Naive thymus-derived CD8-positive, alpha-beta T cell (primary cell): Measurements from ENCODE around the gene LIG1. TPM values are rescaled to one million over a fixed set of nuclear protein-coding genes. Genes with fewer than 3 reads are reported as not detected.

Source experiments
- ATAC-seq, 2 donors: fragments of 150-1000 bp; cut with Tn5 transposase in 1 of 2; sonication (Bioruptor Pico), chemical (Tn5 transposase) in 1 of 2; 1 replicate in 1 of 2; 2 replicates in 1 of 2; pipeline ENCODE4 v1.10.0; 2021; ENCODE audit warnings: mild to moderate bottlenecking in 2 of 2, moderate library complexity in 2 of 2
- POLR2A ChIA-PET: fragments of 350-600 bp; sonication (Branson Sonifier 250); formaldehyde crosslinking; loops from one replicate; lab custom pipeline; 2021; ENCODE audit warnings: antibody characterized with exemption; lab: Charles Lee
- DNase-seq, 10 donors: peaks; one replicate each; pipeline versions ENCODE4 v3.0.0 to v3.0.0-alpha.2; 2020 to 2022
- H3K27ac Mint-ChIP-seq, 10 donors: one replicate each; pipeline ENCODE4 v1.8.0; 2020 to 2022; ENCODE audit warnings: mild to moderate bottlenecking in 10 of 10, mixed read lengths in 10 of 10, moderate library complexity in 4 of 10, inconsistent platforms in 1 of 10
- H3K27me3 Mint-ChIP-seq, 5 donors: one replicate each; pipeline ENCODE4 v1.8.0; 2021 to 2022; ENCODE audit warnings: mixed read lengths in 5 of 5
- H3K36me3 Mint-ChIP-seq, 3 donors: one replicate each; pipeline ENCODE4 v1.8.0; 2020 to 2022; ENCODE audit warnings: mixed read lengths in 3 of 3, mild to moderate bottlenecking in 2 of 3, inconsistent platforms in 1 of 3
- H3K4me1 Mint-ChIP-seq, 4 donors: one replicate each; pipeline ENCODE4 v1.8.0; 2021 to 2022; ENCODE audit warnings: mixed read lengths in 4 of 4
- H3K4me3 Mint-ChIP-seq, 10 donors: one replicate each; pipeline ENCODE4 v1.8.0; 2020 to 2022; ENCODE audit warnings: mild to moderate bottlenecking in 10 of 10, mixed read lengths in 10 of 10, moderate library complexity in 6 of 10, inconsistent platforms in 1 of 10
- H3K9me3 Mint-ChIP-seq, 9 donors: one replicate each; pipeline ENCODE4 v1.8.0; 2020 to 2022; ENCODE audit warnings: mixed read lengths in 9 of 9, mild to moderate bottlenecking in 3 of 9, inconsistent platforms in 1 of 9, moderate library complexity in 1 of 9
- polyA plus RNA-seq, 3 donors: library from polyadenylated mRNA; unstranded; fragments of 300-500 nt; fragmentation: Illumina TruSeq; gene quantifications; one replicate each; pipeline ENCODE4 v1.2.3, GENCODE V29; 2021
- total RNA-seq, 8 experiments: library from RNA in 2 of 8; stranded (reverse) in 2 of 8; gene quantifications; one replicate each; pipeline ENCODE4 v1.2.3 and lab custom pipeline; 2021 to 2026

LIG1 gene
- total and polyA plus RNA-seq, 5 experiments from 2014 or later: 27.6 to 131 (median 32.8) TPM

DNA sequence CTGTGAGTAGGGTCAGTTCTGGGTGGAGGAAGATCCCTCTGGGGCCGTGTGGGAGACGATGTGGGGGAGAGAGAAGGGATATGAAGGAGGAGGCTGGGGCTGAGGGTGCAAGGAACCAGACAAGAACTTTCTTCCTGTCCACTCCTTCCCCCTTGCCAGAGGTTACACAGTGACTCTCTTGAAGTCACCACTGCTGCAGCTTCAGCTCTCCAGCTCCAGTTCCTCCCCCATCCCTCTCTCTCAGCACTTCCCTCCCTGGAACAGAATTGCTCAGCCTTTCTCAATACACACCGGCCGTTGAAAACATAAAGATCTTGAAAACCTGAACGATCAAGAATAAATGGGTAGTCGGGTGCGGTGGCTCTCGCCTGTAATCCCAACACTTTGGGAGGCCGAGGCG lies 5.4 kb upstream of the LIG1 start:
- DNase-seq (no peak), ATAC-seq (no peak)
- POLR2A ChIA-PET: interaction anchor here (1.0 kb wide), 1 partner anchor 28 kb away, joined by 4 read pairs; no protein-coding TSS in a partner anchor
- Mint-ChIP-seq H3K4me1 (peaks cover 8 to 22% (median 16%) of the 10 kb centered on the region in 4 donors), H3K4me3 (no peak overlapping the region), H3K36me3 (peaks cover 0 to 39% (median 2%) of the 10 kb centered on the region in 3 donors), H3K27ac (no peak overlapping the region), H3K9me3 (no peaks in the 10 kb centered on the region), H3K27me3 (no peaks in the 10 kb centered on the region)

DNA sequence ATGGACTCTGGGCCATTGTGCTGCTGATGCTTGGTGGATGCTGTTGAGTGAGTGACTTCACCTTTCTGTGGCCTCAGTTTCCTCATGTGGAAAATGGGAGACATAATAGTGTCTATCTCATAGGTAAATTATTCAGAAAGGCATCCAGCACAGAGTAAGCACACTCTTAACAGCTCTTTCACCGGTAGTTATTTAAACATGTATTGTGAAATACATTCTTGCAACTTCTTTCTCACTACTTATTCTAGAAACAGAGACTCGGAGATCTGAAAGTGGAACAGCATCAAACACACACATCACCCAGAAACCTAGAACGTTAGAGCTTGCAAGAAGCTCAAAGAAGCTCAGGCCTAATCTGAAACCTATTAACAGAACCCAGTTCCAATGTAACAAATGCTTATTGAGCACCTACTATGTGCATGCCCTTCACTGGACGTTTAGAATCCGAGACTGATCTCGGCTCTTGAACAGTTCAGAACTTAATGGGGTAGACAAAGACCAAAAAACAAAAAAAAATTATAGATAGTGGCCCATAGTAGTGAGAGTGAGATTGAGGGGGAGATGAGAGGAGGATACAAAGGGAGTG lies 4.4 kb upstream of the LIG1 start:
- H3K36me3 Mint-ChIP-seq: peaks cover 0 to 35% (median 2%) of the 10 kb centered on the region in 3 donors
- peaks cover 8 to 31% (median 18%) of the 10 kb centered on the region in 4 donors for H3K4me1 Mint-ChIP-seq
- H3K9me3 Mint-ChIP-seq: no peaks in the 10 kb centered on the region
- peak overlapping the region in 2 of 10 donors; percentile 10 to 51 for H3K27ac Mint-ChIP-seq
- H3K27me3 Mint-ChIP-seq: no peaks in the 10 kb centered on the region
- POLR2A ChIA-PET: interaction anchor here (1.0 kb wide), 1 partner anchor 29 kb away, joined by 4 read pairs; no protein-coding TSS in a partner anchor
- DNase-seq (no peak), ATAC-seq (no peak)
- no peak overlapping the region for H3K4me3 Mint-ChIP-seq

DNA sequence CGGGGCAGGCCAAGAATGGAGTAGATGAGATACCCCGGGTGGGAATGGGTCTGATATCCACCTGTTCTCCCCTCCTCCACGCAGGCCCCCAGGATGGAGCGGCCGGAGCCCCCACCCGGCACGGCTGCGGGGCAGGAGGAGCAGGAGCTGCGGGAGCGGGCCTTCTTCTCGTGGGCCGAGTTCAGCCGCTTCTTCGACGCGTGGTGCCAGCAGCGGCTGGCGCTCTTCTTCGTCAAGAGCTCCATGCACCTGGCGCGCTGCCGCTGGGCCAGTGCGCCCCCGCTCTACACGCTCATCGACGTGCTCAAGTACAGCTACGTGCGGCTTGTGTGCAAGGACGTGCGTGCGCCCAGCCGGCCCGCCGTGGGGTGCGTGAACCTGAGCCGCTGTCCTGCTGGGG lies 1.6 kb upstream of the LIG1 start:
- POLR2A ChIA-PET: interaction anchor here (1.3 to 2.8 kb wide), 3 partner anchors 32 to 191 kb away, joined by 4 to 9 read pairs (median 8); partner anchors contain the start of gene TMEM143
- Mint-ChIP-seq H3K36me3 (peaks cover 0 to 33% (median 0%) of the 10 kb centered on the region in 3 donors), H3K27me3 (no peaks in the 10 kb centered on the region), H3K27ac (peak overlapping the region in 4 of 10 donors; percentile 92 to 98 (median 98)), H3K4me1 (peaks cover 15 to 48% (median 26%) of the 10 kb centered on the region in 4 donors), H3K9me3 (no peaks in the 10 kb centered on the region), H3K4me3 (peak overlapping the region in 7 of 10 donors; percentile 86 to 99 (median 96))
- ATAC-seq (no peak), DNase-seq (no peak)

DNA sequence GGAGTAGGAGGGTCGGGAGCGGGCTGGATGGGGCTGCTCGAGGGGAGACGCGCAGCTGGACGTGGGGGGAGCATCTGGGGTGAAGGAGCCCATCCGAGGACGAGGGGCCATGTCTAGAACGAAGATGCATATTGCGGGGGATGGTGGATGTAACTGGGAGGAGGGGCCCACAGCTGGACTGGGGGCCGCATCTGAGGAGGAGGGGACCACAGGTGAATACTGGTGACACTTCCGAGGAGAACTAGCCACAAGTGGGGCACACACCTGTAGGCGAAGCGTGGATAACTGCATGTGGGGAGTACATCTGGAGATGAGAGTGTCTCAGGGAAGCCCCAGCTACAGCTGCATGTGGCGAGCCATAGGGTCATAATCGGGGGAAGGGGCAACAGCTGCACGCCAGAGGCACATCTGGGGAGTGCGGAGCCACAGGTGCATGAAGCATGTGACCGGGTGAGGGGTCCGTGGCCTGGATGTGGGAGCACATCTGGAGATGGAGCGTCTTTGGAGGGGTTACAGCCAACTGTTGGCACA lies 738 bp upstream of the LIG1 start:
- Mint-ChIP-seq H3K4me3 (peak overlapping the region; percentile 86 to 99 (median 97)), H3K27me3 (no peaks in the 10 kb centered on the region), H3K9me3 (no peaks in the 10 kb centered on the region), H3K27ac (peak overlapping the region; percentile 86 to 99 (median 98)), H3K4me1 (peaks cover 15 to 48% (median 27%) of the 10 kb centered on the region in 4 donors), H3K36me3 (peaks cover 0 to 29% (median 0%) of the 10 kb centered on the region in 3 donors)
- DNase-seq (no peak), ATAC-seq (peak in 1 of 2 donors; percentile 2)
- POLR2A ChIA-PET: interaction anchor here (0.5 to 2.8 kb wide), 5 partner anchors 19 to 944 kb away, joined by 4 to 9 read pairs (median 4); partner anchors contain the start of gene TMEM143

DNA sequence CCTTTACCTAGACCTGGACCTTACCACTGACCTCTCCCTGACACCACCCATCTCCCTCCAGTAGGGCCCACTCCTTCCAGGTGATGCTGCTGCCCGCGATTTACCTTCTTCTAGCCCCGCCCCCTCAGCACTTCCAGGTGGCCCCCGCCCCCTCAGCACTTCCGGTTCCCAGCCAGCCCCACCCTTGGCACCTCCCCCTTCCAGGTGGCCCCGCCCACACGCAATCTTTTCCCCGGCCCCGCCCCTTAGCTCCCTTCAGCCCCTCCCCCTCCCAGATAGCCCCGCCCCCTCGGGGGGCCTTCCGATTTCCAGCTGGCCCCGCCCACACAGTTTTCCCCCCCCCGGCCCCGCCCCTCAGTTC lies 586 bp downstream of the LIG1 start:
- peak; percentile 83 to 97 (median 90) for DNase-seq
- Mint-ChIP-seq H3K27me3 (no peaks in the 10 kb centered on the region), H3K27ac (peak overlapping the region; percentile 91 to 99 (median 98)), H3K9me3 (no peaks in the 10 kb centered on the region), H3K4me1 (peaks cover 15 to 38% (median 27%) of the 10 kb centered on the region in 4 donors), H3K4me3 (peak overlapping the region; percentile 86 to 99 (median 97)), H3K36me3 (peaks cover 0 to 28% (median 5%) of the 10 kb centered on the region in 3 donors)
- ATAC-seq: peak; percentile 11 to 33
- POLR2A ChIA-PET: interaction anchor here (0.5 to 2.8 kb wide), 5 partner anchors 14 to 92 kb away, joined by 3 to 9 read pairs (median 4); partner anchors contain the start of gene CARD8

DNA sequence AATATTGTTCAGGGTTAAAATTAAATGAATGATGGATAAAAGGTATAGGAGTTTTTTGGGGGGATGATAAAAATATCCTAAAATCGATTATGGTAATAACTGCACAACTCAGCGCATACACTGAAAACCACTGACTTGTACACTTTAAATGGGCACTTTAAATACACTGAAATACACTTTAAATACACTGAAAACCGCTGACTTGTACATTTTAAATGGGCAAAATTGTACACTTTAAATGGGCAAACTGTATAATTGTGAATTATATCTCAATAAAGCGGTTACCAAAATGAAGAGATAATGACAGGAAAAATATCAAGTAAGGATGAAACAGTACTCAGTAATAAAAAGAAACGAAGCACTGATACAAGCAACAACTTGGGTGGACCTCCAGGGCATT lies 1.5 kb downstream of the LIG1 start:
- DNase-seq (no peak), ATAC-seq (no peak)
- H3K4me3 Mint-ChIP-seq: peak overlapping the region in 6 of 10 donors; percentile 28 to 99 (median 96)
- H3K36me3 Mint-ChIP-seq: peaks cover 0 to 30% (median 5%) of the 10 kb centered on the region in 3 donors
- peak overlapping the region in 9 of 10 donors; percentile 91 to 99 (median 97) for H3K27ac Mint-ChIP-seq
- H3K9me3 Mint-ChIP-seq: no peaks in the 10 kb centered on the region
- peaks cover 15 to 35% (median 27%) of the 10 kb centered on the region in 4 donors for H3K4me1 Mint-ChIP-seq
- no peaks in the 10 kb centered on the region for H3K27me3 Mint-ChIP-seq
- POLR2A ChIA-PET: interaction anchor here (2.8 kb wide), 1 partner anchor 35 kb away, joined by 9 read pairs; no protein-coding TSS in a partner anchor

DNA sequence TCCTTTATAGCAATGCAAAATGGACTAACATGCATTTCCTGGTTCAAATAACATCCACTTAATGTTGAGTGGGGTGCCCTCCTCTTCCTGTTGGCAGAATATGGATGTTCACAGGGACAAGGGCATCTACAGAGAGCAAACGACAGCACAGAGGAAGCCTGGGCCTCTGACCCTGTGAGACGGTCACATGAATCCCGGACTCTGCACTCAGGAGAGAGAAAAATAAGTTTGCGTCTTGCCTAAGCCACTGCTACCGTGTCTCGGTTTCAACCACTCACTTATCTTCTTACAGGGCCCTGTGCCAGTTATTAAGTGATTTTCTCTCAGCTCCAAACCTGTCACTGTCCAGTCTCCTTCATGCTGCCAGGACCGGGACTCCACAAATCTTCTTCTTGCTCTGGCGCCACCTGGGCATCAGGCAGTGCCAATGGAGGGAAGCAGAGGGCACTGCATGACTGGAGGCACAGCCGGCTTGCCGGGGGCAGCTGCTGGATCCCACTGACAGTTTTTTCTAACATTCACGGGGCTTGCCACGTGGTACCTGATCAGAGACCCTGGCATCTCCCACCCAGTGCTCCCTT lies 11.8 kb downstream of the LIG1 start:
- DNase-seq: peak in 1 of 10 donors; percentile 24
- H3K27ac Mint-ChIP-seq: peak overlapping the region in 1 of 10 donors; percentile 67
- no peaks in the 10 kb centered on the region for H3K27me3 Mint-ChIP-seq
- H3K4me1 Mint-ChIP-seq: peaks cover 0 to 10% (median 0%) of the 10 kb centered on the region in 4 donors
- POLR2A ChIA-PET: no interaction called here
- H3K36me3 Mint-ChIP-seq: peaks cover 0 to 70% (median 5%) of the 10 kb centered on the region in 3 donors
- H3K9me3 Mint-ChIP-seq: no peaks in the 10 kb centered on the region
- no peak for ATAC-seq
- H3K4me3 Mint-ChIP-seq: no peak overlapping the region

DNA sequence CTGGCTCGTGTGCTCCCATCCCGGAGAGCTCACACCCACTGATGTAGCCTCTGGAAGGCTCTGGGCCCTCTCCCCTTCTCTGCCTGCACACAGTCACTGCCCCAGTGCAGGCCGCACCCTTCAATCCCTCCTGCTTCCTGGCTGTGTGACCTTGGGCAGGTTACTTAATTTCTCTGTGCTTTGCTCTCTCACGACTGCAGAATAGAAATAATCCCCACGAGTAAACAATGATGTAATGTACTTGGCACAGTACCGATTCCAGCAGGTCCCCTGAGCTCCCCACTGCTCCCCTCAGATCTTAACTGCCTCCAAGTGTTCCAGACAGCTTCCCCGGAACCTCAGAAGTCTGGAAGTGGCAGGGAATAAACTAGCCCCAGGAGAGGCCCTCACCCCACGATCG lies 16.1 kb downstream of the LIG1 start:
- ATAC-seq: no peak
- peaks cover 0 to 70% (median 7%) of the 10 kb centered on the region in 3 donors for H3K36me3 Mint-ChIP-seq
- H3K9me3 Mint-ChIP-seq: no peaks in the 10 kb centered on the region
- peak overlapping the region in 6 of 10 donors; percentile 0 to 84 (median 54) for H3K27ac Mint-ChIP-seq
- POLR2A ChIA-PET: no interaction called here
- H3K27me3 Mint-ChIP-seq: no peaks in the 10 kb centered on the region
- peaks cover 0 to 4% (median 0%) of the 10 kb centered on the region in 4 donors for H3K4me1 Mint-ChIP-seq
- DNase-seq: no peak
- no peak overlapping the region for H3K4me3 Mint-ChIP-seq

DNA sequence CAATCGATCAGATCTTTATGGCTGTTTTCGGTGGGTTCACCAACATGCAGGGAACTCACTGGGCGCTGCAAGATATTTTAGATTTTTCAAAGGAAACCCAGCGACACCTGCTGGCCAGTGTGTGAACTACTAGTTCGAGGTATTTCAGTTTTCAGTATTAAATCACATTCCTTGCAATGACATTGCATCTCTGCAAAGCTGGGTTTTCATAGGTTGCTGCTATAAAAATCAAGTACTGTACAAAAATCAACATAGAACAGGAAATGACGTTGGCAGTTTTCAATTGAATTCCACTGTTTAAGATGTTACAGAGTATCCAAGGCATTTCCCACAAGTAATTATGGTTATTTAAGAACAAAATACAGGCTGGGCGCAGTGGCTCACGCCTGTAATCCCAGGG lies 17.6 kb downstream of the LIG1 start:
- Mint-ChIP-seq H3K27ac (peak overlapping the region in 2 of 10 donors; percentile 11 to 37), H3K36me3 (peaks cover 0 to 74% (median 13%) of the 10 kb centered on the region in 3 donors), H3K4me1 (peaks cover 0 to 4% (median 0%) of the 10 kb centered on the region in 4 donors), H3K27me3 (no peaks in the 10 kb centered on the region), H3K4me3 (no peak overlapping the region), H3K9me3 (no peaks in the 10 kb centered on the region)
- DNase-seq (peak; percentile 37 to 73 (median 61)), ATAC-seq (peak in 1 of 2 donors; percentile 60)
- POLR2A ChIA-PET: no interaction called here

DNA sequence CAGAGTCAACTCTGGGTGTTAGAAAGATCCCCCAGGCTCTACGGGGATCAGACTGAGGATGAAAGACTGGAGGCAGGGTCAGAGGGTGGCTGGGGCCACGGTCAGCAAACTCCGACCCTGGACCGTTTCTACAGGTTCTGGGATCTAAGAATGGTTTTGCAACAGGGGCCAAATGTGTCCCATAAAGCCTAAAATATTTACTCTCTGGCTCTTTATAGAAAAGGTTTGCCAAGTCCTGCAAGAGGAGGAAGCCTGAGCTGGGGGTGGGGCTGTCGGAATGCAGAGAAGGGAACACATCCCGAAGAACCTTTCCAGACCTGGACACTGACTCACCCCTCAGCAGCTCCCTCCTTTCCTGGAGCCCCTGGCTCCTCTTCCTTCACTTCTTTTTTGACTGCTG lies 20.7 kb downstream of the LIG1 start:
- Mint-ChIP-seq H3K27me3 (no peaks in the 10 kb centered on the region), H3K27ac (no peak overlapping the region), H3K4me1 (no peaks in the 10 kb centered on the region), H3K36me3 (peaks cover 0 to 83% (median 20%) of the 10 kb centered on the region in 3 donors), H3K9me3 (no peaks in the 10 kb centered on the region), H3K4me3 (no peak overlapping the region)
- peak in 1 of 10 donors; percentile 42 for DNase-seq
- no peak for ATAC-seq
- POLR2A ChIA-PET: no interaction called here

DNA sequence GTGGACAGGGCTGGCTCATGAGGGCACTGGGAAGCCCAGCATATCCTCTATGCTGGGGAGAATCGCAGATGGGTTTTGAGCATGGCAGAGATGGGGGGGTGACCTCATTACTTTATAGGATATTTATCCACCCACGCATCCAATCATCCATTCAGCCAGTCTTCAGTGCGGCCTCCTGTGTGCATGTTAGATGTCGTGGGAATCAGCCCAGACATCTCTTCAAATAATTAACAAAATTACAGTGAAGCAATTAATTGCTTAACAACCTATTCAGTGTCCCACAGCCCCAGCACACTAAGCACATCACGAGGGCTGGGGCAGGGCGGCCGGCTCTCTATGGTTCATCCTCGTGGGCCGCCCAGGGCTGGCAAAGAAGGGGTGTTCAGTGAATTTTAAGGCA lies 21.6 kb downstream of the LIG1 start:
- Mint-ChIP-seq H3K9me3 (no peaks in the 10 kb centered on the region), H3K36me3 (peaks cover 0 to 85% (median 27%) of the 10 kb centered on the region in 3 donors), H3K4me1 (no peaks in the 10 kb centered on the region), H3K27ac (no peak overlapping the region), H3K4me3 (no peak overlapping the region), H3K27me3 (no peaks in the 10 kb centered on the region)
- DNase-seq: no peak
- POLR2A ChIA-PET: no interaction called here
- ATAC-seq: no peak

DNA sequence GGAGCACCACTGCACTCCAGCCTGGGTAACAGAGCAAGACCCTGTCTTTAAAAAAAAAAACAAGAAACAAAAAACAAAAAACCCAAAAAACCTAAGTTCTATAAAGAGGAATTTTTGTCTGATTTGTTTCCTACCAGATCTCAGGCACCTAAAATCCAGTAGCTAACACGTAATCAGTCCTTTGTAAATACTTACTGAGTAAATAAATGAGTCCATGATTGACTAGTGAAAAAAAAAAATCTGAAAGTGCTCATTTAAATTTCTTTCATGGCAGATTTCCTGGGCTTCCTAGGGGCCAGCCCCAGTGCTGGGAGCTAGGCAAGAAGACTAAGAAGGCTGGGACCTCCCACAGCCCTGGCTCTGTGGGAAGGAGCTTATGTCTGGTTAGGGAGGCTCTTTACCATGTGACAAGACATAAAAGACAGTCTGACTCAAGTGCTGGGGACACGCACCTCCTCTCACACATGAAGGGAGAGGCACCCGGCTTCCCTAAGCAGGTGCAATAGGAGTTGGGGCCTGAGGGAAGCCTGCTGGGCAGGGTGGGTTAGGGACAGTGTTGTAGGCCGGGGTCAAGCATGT lies 22.5 kb downstream of the LIG1 start:
- H3K27ac Mint-ChIP-seq: no peak overlapping the region
- peaks cover 0 to 92% (median 31%) of the 10 kb centered on the region in 3 donors for H3K36me3 Mint-ChIP-seq
- POLR2A ChIA-PET: no interaction called here
- DNase-seq (peak in 1 of 10 donors; percentile 28), ATAC-seq (no peak)
- no peaks in the 10 kb centered on the region for H3K4me1 Mint-ChIP-seq
- H3K9me3 Mint-ChIP-seq: no peaks in the 10 kb centered on the region
- H3K27me3 Mint-ChIP-seq: no peaks in the 10 kb centered on the region
- H3K4me3 Mint-ChIP-seq: no peak overlapping the region
